Measurements from ENCODE around the gene MMP25.

MMP25 gene

GRCh38 chr16:3022684-3023414, 23.5 kb upstream of the MMP25 start:
- TF ChIP-seq, protein P1, sequence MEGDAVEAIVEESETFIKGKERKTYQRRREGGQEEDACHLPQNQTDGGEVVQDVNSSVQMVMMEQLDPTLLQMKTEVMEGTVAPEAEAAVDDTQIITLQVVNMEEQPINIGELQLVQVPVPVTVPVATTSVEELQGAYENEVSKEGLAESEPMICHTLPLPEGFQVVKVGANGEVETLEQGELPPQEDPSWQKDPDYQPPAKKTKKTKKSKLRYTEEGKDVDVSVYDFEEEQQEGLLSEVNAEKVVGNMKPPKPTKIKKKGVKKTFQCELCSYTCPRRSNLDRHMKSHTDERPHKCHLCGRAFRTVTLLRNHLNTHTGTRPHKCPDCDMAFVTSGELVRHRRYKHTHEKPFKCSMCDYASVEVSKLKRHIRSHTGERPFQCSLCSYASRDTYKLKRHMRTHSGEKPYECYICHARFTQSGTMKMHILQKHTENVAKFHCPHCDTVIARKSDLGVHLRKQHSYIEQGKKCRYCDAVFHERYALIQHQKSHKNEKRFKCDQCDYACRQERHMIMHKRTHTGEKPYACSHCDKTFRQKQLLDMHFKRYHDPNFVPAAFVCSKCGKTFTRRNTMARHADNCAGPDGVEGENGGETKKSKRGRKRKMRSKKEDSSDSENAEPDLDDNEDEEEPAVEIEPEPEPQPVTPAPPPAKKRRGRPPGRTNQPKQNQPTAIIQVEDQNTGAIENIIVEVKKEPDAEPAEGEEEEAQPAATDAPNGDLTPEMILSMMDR (IDR thresholded peaks at IDR 0.05; ENCODE audit: low read depth, low read length) = no peak
- DNase-seq (ENCODE audit: extremely low read depth, low read depth) = no peak

DNA sequence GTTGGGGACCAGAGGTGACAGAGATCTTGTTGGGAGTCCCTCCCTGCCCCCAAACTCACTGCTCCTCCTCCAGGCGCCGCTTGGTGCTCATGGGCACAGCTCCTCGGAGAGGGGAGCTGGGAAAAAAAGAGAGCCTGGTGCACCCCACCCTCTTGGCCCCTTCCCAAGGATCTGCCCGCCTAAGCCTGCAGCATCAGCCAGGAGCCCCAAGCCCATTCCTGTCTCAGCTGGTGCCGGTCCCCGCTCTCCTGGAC, 23.0 kb upstream of the MMP25 start:
- no peak for DNase-seq (ENCODE audit: extremely low read depth, low read depth)
- TF ChIP-seq, protein P1 (IDR thresholded peaks at IDR 0.05; ENCODE audit: low read depth, low read length) = no peak

DNA sequence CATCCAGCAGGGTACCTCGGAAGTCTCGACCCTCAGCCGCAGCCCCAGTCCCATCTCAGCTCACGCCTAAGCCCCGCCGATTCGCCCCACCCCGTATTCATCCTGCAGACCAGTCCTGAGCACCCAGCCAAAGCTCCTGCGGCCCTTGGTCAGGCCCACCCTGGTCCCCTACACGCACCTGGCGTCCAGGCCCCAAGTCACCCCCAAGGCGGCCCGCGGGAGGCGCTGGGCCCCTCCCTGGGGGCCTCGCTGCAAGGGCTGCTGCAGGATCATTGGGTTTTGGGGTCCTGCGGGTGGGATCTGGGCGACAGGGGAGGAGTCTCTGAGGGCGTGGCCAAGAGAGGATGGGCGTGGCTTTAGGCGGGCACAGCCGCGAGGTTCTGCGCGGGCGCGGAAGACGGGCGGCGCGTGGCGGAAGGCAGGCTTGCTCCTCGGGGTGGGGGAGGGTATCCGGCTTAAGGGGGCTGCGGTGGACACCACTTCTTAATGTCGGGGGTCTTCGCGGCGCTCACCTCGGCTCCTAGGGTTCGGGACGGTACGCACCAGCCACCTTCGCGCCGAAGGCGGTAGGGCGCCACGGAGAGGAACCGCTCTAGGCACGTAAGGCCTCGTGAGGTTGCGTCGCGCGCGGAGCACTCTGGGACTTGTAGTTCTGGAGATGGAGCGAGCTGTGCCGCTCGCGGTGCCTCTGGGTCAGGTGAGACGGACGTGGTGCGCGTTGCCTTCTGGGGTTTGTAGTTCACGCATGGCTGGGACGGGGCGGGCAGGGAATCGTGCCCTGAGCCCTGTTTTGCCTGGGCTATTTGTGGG, 22.5 kb upstream of the MMP25 start, which contains the start of the genes HCFC1R1 and THOC6:
Gene HCFC1R1 (minus strand): TSS at position 274 of the 810 bp plus-strand sequence. CDS start 1 bp downstream, at position 273.
Gene THOC6 (plus strand): TSS at position 367 of the 810 bp plus-strand sequence. CDS start 292 bp downstream, at position 659.
- TF ChIP-seq, protein P1 (IDR thresholded peaks at IDR 0.05; ENCODE audit: low read depth, low read length) = no peak; the same call in 1 of the 2 replicates
- peak; percentile 92 for DNase-seq (ENCODE audit: extremely low read depth, low read depth)

- no peak for DNase-seq (ENCODE audit: extremely low read depth, low read depth)
- TF ChIP-seq, protein P1 (IDR thresholded peaks at IDR 0.05; ENCODE audit: low read depth, low read length) = no peak
Observed at GRCh38 chr16:3025032-3026002, 21.0 kb upstream of the MMP25 start.

GRCh38 chr16:3026003-3026378, 20.4 kb upstream of the MMP25 start:
- TF ChIP-seq, protein P1 (IDR thresholded peaks at IDR 0.05; ENCODE audit: low read depth, low read length) = no peak
- DNase-seq (ENCODE audit: extremely low read depth, low read depth) = no peak

GRCh38 chr16:3026609-3027488, 19.5 kb upstream of the MMP25 start:
- TF ChIP-seq, protein P1 (IDR thresholded peaks at IDR 0.05; ENCODE audit: low read depth, low read length) = no peak

More at GRCh38 chr16:3026609-3027488, 19.5 kb upstream of the MMP25 start:
- DNase-seq (ENCODE audit: extremely low read depth, low read depth) = no peak
